A549 (cell line): ENCODE results near the gene ACSS3.

Source experiments
- CEBPB ChIP-seq, 2 experiments: fragments of >200 bp in 1 of 2; sonication (Bioruptor Twin) in 1 of 2; formaldehyde crosslinking in 1 of 2; IDR thresholded peaks; 2 replicates each; pipeline ENCODE4 v1.6.1; 2012 to 2016
- EP300 ChIP-seq, 2 experiments: fragments of >200 bp; sonication (Bioruptor Twin); formaldehyde crosslinking; IDR thresholded peaks; 2 replicates in 1 of 2; 3 replicates in 1 of 2; pipeline ENCODE4 v1.6.1; 2016 to 2017
- ESRRA ChIP-seq: fragments of 150-350 bp; IDR thresholded peaks from 2 replicates; pipeline ENCODE4 v1.6.1; 2014; ENCODE audit warnings: mild to moderate bottlenecking, low read length, borderline replicate concordance
- HOXA7 ChIP-seq: fragments of 250-450 bp; sonication (Bioruptor Pico); IDR thresholded peaks from 2 replicates; pipeline ENCODE4 v1.5.0; 2020; ENCODE audit warnings: mild to moderate bottlenecking, moderate library complexity
- HOXB5 ChIP-seq: fragments of 250-450 bp; sonication (Bioruptor Pico); IDR thresholded peaks from 2 replicates; pipeline ENCODE4 v1.5.0; 2020; ENCODE audit warnings: mild to moderate bottlenecking, moderate library complexity
- KDM1A ChIP-seq: fragments of 200-600 bp; sonication (generic); IDR thresholded peaks from 2 replicates; pipeline ENCODE4 v1.6.1; 2016; ENCODE audit warnings: low read depth, mild to moderate bottlenecking
- POLR2AphosphoS2 ChIP-seq: conservative IDR thresholded peaks from 2 replicates; pipeline ENCODE4 v1.6.1; 2012; ENCODE audit warnings: low read length, improper control_type of control experiment, inconsistent platforms
- TF ChIP-seq, protein P1 (sequence below): fragments of >200 bp; sonication (Bioruptor Twin); formaldehyde crosslinking; IDR thresholded peaks from 3 replicates; pipeline ENCODE4 v1.5.1; 2016

- TF ChIP-seq, protein P1, sequence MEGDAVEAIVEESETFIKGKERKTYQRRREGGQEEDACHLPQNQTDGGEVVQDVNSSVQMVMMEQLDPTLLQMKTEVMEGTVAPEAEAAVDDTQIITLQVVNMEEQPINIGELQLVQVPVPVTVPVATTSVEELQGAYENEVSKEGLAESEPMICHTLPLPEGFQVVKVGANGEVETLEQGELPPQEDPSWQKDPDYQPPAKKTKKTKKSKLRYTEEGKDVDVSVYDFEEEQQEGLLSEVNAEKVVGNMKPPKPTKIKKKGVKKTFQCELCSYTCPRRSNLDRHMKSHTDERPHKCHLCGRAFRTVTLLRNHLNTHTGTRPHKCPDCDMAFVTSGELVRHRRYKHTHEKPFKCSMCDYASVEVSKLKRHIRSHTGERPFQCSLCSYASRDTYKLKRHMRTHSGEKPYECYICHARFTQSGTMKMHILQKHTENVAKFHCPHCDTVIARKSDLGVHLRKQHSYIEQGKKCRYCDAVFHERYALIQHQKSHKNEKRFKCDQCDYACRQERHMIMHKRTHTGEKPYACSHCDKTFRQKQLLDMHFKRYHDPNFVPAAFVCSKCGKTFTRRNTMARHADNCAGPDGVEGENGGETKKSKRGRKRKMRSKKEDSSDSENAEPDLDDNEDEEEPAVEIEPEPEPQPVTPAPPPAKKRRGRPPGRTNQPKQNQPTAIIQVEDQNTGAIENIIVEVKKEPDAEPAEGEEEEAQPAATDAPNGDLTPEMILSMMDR: no peak
- TF ChIP-seq CEBPB (IDR thresholded peaks at IDR 0.05) (no peak), KDM1A (no peak), ESRRA (no peak), HOXA7 (CRISPR knock-in tag) (no peak), POLR2AphosphoS2 (no peak), HOXB5 (CRISPR knock-in tag) (no peak), EP300 (IDR thresholded peaks at IDR 0.05) (no peak)
Measured at GRCh38 chr12:81249976-81250375, 172.1 kb downstream of the ACSS3 start.
